GM10266 (cell line): Measurements from ENCODE around the gene PPAT.
"Not testable (repeated sequence)": the region's sequence is repeated elsewhere in the genome, so short reads cannot be mapped to it uniquely, and the experiment has no call there.

Experiments
- DNase-seq: peaks from one replicate; pipeline ENCODE4 v3.0.0; 2012; ENCODE audit errors: extremely low spot score
- CTCF ChIP-seq: IDR thresholded peaks from 2 replicates; pipeline ENCODE4 v1.5.1; 2012; ENCODE audit warnings: mild to moderate bottlenecking, low read depth; ENCODE audit not compliant: control insufficient read depth, insufficient read depth; ENCODE audit errors: missing control alignments

The PPAT gene

GRCh38 chr4:56466910-56467283, 31.5 kb upstream of the PPAT start:
- DNase-seq, result no peak
- no peak for TF ChIP-seq CTCF

GRCh38 chr4:56466296-56466761, 30.9 kb upstream of the PPAT start:
- DNase-seq, result peak; percentile 25

- TF ChIP-seq CTCF, result no peak
- no peak for DNase-seq
These were observed 30.3 kb upstream of the PPAT start for GRCh38 chr4:56465599-56466295.

GRCh38 chr4:56464581-56464980, 29.2 kb upstream of the PPAT start:
- DNase-seq, result no peak
- no peak for TF ChIP-seq CTCF

GRCh38 chr4:56463711-56464110, 28.3 kb upstream of the PPAT start:
- no peak for DNase-seq
- TF ChIP-seq CTCF, result no peak

GRCh38 chr4:56462157-56462556, 26.7 kb upstream of the PPAT start:
- no peak for DNase-seq
- TF ChIP-seq CTCF, result no peak

- no peak for DNase-seq
- TF ChIP-seq CTCF, result no peak
These were observed 24.7 kb upstream of the PPAT start for GRCh38 chr4:56460085-56460484.

- DNase-seq, result no peak
- TF ChIP-seq CTCF, result no peak
These were observed 14.9 kb upstream of the PPAT start for GRCh38 chr4:56450342-56450741.

GRCh38 chr4:56449475-56449874, 14.1 kb upstream of the PPAT start:
- not testable (repeated sequence) for DNase-seq
